K562 (cell line): ENCODE results near the gene CDK4. TPM values are rescaled to one million over a fixed set of nuclear protein-coding genes. Genes with fewer than 3 reads are reported as not detected.

Experiments
- ARID1B ChIP-seq: fragments of 450-650 bp; IDR thresholded peaks from 2 replicates; pipeline ENCODE4 v1.6.1; 2016; ENCODE audit warnings: antibody characterized with exemption, mild to moderate bottlenecking, inconsistent platforms
- BMI1 ChIP-seq: fragments of 150-350 bp; IDR thresholded peaks from 2 replicates; pipeline ENCODE4 v1.6.1; 2014; ENCODE audit warnings: low read length
- CAMTA2 ChIP-seq: fragments of 250-450 bp; sonication (Bioruptor Pico); conservative IDR thresholded peaks from 2 replicates; pipeline ENCODE4 v1.5.1; 2022
- CEBPB ChIP-seq: fragments of 450-650 bp; IDR thresholded peaks from 2 replicates; pipeline ENCODE4 v1.6.1; 2016; ENCODE audit warnings: missing genetic modification characterization, missing compliant biosample characterization
- GABPB2 ChIP-seq: fragments of 250-450 bp; sonication (Bioruptor Pico); conservative IDR thresholded peaks from 2 replicates; pipeline ENCODE4 v1.5.1; 2021; ENCODE audit warnings: mild to moderate bottlenecking
- MYBL2 ChIP-seq, 2 experiments: fragments of 450-650 bp in 1 of 2; sonication (generic) in 1 of 2; formaldehyde crosslinking in 1 of 2; IDR thresholded peaks; 2 replicates each; pipeline versions ENCODE4 v1.6.1 to v1.8.1; 2017 to 2022; ENCODE audit warnings: borderline replicate concordance in 1 of 2, inconsistent platforms in 1 of 2, low read depth in 1 of 2, mild to moderate bottlenecking in 1 of 2, missing genetic modification reagents in 1 of 2, moderate library complexity in 1 of 2
- NRF1 ChIP-seq, 2 experiments: fragments of 450-650 bp; IDR thresholded peaks in 1 of 2; conservative IDR thresholded peaks in 1 of 2; 2 replicates each; pipeline ENCODE4 v1.6.1; 2014; ENCODE audit warnings: mild to moderate bottlenecking in 2 of 2
- PURB ChIP-seq: sonication (generic); formaldehyde crosslinking; IDR thresholded peaks from 2 replicates; pipeline ENCODE4 v1.9.0; 2021; ENCODE audit warnings: low read depth, mild to moderate bottlenecking, missing genetic modification reagents
- SNIP1 ChIP-seq: fragments of 450-650 bp; IDR thresholded peaks from 2 replicates; pipeline ENCODE4 v1.7.1; 2017; ENCODE audit warnings: low read depth, mild to moderate bottlenecking
- YY1 ChIP-seq, 3 experiments: IDR thresholded peaks; 2 replicates each; pipeline ENCODE4 v1.6.1; 2011; ENCODE audit warnings: low read length in 2 of 3, mild to moderate bottlenecking in 2 of 3, moderate library complexity in 2 of 3, borderline replicate concordance in 1 of 3, control low read depth in 1 of 3, low read depth in 1 of 3; ENCODE audit not compliant: insufficient read depth in 3 of 3, insufficient replicate concordance in 2 of 3, control insufficient read depth in 1 of 3, insufficient read length in 1 of 3; ENCODE audit errors: extremely low read depth in 1 of 3
- polyA plus RNA-seq, 8 experiments: library from polyadenylated mRNA; depleted of rRNA in 4 of 8; stranded (reverse) in 5 of 8; unstranded in 3 of 8; fragments of >200 nt; fragmentation: Nextera tagmentation in 2 of 8; fragmentation: Illumina TruSeq in 1 of 8; extraction: Ambion mirVana in 2 of 8; extraction: Trizol in 1 of 8; gene quantifications; 2 replicates each; pipeline versions ENCODE4 v1.2.1 to v1.2.3, GENCODE V29; 2011 to 2014; ENCODE audit warnings: inconsistent platforms in 1 of 8, missing spikeins in 1 of 8
- total RNA-seq, 7 experiments: library from RNA; depleted of rRNA in 6 of 7; stranded (reverse); fragments of >200 nt in 6 of 7; fragmentation: Illumina TruSeq in 2 of 7; extraction: Trizol in 2 of 7; gene quantifications; 2 replicates each; pipeline versions ENCODE4 v1.2.1 to v1.2.3, GENCODE V29; 2011 to 2021; ENCODE audit warnings: low replicate concordance in 1 of 7
- TF ChIP-seq, protein P1 (sequence below): fragments of 250-450 bp; sonication (Bioruptor Pico); IDR thresholded peaks from 2 replicates; pipeline ENCODE4 v1.8.0; 2022; ENCODE audit warnings: moderate library complexity, mild to moderate bottlenecking, inconsistent platforms
- TF ChIP-seq, protein P2 (sequence below): fragments of 250-450 bp; sonication (Bioruptor Pico); IDR thresholded peaks from 2 replicates; pipeline ENCODE4 v1.5.0; 2021; ENCODE audit warnings: mild to moderate bottlenecking, moderate library complexity
- TF ChIP-seq, protein P3 (sequence below): sonication (generic); formaldehyde crosslinking; IDR thresholded peaks from 2 replicates; pipeline ENCODE4 v1.8.0; 2022; ENCODE audit warnings: missing genetic modification reagents, mild to moderate bottlenecking, borderline replicate concordance
- TF ChIP-seq, protein P4 (sequence below): sonication (generic); formaldehyde crosslinking; IDR thresholded peaks from 2 replicates; pipeline ENCODE4 v1.8.0; 2022; ENCODE audit warnings: mild to moderate bottlenecking, missing genetic modification reagents
- TF ChIP-seq, protein P5 (sequence below): fragments of 250-450 bp; sonication (Bioruptor Pico); IDR thresholded peaks from 2 replicates; pipeline ENCODE4 v1.8.0; 2022; ENCODE audit warnings: moderate library complexity, mild to moderate bottlenecking, inconsistent platforms

CDK4 gene
- total and polyA plus RNA-seq, 9 of the 15 experiments (the other 6 are each of a cell fraction or from before 2014, with no cell fraction given) = 37.8 to 436 (median 238) TPM

DNA sequence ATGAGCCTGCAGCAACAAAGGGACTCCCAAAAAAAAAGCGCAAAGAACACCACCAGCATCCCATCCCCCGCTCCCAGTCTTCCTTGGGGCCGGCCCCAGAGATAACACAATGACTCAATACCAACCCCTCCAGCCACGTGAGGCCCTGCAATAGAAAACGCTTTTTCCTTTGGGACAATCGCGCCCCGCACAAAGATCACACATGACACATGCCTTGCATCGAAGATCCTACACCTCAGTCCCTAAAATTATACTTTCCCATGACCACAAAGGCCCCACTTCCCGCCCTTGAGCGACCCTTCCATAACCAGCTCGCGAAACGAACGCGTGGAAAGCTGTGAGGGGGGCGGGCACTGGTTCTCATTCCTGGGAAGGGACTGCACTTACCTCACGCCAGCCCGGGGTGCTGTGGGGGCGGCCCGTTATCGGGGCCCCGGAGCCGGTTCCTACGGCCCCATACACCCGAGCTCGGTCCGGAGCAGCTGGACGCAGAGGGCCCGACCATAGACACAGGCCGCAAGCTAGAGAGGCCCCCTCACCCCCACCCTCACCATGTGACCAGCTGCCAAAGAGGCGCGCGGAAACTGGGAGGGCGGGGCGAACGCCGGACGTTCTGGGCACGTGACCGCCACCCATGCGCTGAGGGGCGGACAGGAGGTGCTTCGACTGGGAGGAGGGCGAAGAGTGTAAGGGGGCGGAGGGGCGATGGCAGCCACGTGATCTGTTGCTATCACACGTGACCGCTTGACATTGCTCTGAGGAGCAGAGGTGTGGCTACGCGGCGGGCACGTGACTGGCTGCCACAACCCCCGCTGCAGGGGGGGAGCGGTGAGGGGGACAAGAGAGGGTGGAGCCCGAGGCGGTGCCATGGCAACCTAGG lies at the start of gene CDK4 (continued):
- TF ChIP-seq, protein P1, sequence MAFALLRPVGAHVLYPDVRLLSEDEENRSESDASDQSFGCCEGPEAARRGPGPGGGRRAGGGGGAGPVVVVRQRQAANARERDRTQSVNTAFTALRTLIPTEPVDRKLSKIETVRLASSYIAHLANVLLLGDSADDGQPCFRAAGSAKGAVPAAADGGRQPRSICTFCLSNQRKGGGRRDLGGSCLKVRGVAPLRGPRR = no peak
- TF ChIP-seq, protein P2, sequence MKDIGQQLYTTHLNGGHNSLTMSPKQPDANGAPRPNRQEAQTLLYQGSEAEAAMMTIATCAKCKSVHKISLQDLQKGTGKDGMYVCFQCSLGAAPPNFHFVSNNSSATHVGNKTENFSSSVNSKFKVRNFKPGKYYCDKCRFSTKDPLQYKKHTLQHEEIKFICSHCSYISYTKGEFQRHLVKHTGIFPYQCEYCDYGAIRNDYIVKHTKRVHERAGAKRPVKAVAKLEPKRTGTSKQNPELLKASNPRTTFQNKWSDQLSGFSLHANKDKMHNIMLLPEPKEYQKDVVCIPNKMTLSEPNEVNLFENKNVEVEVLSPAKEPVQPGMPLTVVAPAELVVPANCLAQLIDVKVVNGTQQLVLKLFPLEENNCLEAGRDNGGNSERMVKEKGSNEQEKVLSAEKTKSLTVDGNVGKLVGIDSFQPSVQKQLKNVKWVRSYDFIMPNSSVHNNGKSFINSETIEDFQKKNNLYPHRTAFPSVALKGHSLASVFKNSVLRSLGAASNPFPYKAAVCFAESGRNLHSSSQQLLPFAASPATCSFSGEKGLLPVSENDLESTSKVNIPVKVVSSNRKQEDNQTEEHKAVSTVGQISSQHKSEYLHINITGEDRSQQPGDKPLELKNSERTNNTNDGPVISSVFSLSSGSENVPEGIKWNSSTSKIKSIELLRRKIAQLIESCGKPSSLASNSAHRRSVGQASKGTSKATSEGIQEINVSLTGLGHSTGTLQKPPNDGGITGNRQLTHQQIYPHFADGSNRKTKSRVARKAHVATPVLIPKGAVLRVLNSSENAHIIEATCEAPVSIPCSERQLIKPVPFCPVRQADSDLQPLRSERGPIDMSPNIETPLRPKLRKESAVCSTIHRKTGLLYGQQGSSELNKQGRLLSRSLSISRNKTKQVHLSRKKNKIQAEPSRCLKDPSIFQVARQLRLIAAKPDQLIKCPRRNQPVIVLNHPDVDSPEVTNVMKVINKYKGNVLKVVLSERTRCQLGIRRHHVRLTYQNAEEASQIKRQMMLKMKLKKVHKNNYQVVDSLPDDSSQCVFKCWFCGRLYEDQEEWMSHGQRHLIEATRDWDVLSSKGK (CRISPR knock-in tag) = no peak
- TF ChIP-seq MYBL2 (IDR thresholded peaks at IDR 0.05; ENCODE audit: low read depth) (no peak), MYBL2 (CRISPR knock-in tag; IDR thresholded peaks at IDR 0.05; ENCODE audit: borderline replicate concordance) (no peak), PURB (CRISPR knock-in tag) (no peak), CEBPB (tag) (peak; percentile 84), ARID1B (peak; percentile 77), GABPB2 (no peak), CAMTA2 (CRISPR knock-in tag) (no peak), NRF1 (conservative IDR thresholded peaks at IDR 0.05 in 1 of 2, IDR thresholded peaks at IDR 0.05 in 1 of 2) (peak; percentile 89 to 91), SNIP1 (no peak), YY1 (IDR thresholded peaks at IDR 0.05; ENCODE audit: borderline replicate concordance in 1 of 3, control insufficient read depth in 1 of 3, extremely low read depth in 1 of 3, insufficient read depth in 3 of 3, insufficient read length in 1 of 3, insufficient replicate concordance in 2 of 3, low read depth in 1 of 3, low read length in 2 of 3) (peak in 2 of 3 experiments; percentile 9 to 59), BMI1 (peak; percentile 94)
- TF ChIP-seq, protein P3, sequence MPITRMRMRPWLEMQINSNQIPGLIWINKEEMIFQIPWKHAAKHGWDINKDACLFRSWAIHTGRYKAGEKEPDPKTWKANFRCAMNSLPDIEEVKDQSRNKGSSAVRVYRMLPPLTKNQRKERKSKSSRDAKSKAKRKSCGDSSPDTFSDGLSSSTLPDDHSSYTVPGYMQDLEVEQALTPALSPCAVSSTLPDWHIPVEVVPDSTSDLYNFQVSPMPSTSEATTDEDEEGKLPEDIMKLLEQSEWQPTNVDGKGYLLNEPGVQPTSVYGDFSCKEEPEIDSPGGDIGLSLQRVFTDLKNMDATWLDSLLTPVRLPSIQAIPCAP (CRISPR knock-in tag) = no peak
- TF ChIP-seq, protein P4, sequence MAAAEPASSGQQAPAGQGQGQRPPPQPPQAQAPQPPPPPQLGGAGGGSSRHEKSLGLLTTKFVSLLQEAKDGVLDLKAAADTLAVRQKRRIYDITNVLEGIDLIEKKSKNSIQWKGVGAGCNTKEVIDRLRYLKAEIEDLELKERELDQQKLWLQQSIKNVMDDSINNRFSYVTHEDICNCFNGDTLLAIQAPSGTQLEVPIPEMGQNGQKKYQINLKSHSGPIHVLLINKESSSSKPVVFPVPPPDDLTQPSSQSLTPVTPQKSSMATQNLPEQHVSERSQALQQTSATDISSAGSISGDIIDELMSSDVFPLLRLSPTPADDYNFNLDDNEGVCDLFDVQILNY (CRISPR knock-in tag) = no peak; the same call in 1 of the 2 replicates
- TF ChIP-seq, protein P5, sequence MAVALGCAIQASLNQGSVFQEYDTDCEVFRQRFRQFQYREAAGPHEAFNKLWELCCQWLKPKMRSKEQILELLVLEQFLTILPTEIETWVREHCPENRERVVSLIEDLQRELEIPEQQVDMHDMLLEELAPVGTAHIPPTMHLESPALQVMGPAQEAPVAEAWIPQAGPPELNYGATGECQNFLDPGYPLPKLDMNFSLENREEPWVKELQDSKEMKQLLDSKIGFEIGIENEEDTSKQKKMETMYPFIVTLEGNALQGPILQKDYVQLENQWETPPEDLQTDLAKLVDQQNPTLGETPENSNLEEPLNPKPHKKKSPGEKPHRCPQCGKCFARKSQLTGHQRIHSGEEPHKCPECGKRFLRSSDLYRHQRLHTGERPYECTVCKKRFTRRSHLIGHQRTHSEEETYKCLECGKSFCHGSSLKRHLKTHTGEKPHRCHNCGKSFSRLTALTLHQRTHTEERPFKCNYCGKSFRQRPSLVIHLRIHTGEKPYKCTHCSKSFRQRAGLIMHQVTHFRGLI = no peak
